Stimulated activated naive CD8-positive, alpha-beta T cell treated with anti-CD3 and anti-CD28 coated beads, Interleukin-15, Interleukin-2, amounts not matched to agents 100 U/mL and 50 U/mL, for 24 hours (primary cell): Measurements from ENCODE around the gene WWP2.
"Not testable (repeated sequence)": the region's sequence is repeated elsewhere in the genome, so short reads cannot be mapped to it uniquely, and the experiment has no call there.

Source experiments
- ATAC-seq: fragments of 150-1000 bp; cut with Tn5 transposase; one replicate; pipeline ENCODE4 v1.10.0; 2021
- DNase-seq: peaks from one replicate; pipeline ENCODE4 v3.0.0; 2021

WWP2 gene

DNA sequence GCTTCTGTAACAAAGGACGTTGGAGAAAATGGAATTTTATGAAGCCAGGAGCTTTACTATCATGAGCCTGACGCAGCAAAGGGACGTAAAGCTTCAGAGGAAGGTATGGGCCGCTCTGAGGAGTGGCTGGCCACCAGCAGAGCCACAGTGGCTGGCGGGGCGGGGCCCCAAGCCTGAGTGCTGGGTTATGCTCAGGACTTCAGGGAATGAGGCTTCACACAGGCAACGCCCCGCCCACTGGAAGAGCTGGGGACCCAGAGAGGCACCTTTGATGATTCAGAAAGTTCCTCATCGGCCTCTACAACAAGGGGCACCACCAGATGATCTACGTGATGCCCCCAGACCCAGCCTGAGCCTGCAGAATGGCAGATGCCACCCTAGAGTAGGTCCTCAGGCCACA, 16.2 kb upstream of the WWP2 start:
- no peak for ATAC-seq
- no peak for DNase-seq

DNA sequence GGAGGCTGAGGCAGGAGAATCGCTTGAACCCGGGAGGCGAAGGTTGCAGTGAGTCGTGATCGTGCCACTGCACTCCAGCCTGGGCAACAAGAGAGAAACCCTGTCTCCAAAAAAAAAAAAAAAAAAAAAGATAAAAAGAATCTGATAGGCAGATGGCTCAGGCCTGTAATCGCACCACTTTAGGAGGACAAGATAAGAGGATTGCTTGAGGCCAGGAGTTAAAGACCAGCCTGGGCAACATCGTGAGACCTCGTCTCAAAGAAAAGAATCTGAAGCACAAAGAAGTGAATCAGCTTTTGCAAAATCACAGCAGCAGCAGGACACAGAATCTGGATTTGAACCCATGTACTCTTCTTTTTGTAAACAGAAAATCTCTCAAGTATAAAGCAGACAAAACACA, 15.0 kb upstream of the WWP2 start:
- DNase-seq (no peak), ATAC-seq (no peak)

DNA sequence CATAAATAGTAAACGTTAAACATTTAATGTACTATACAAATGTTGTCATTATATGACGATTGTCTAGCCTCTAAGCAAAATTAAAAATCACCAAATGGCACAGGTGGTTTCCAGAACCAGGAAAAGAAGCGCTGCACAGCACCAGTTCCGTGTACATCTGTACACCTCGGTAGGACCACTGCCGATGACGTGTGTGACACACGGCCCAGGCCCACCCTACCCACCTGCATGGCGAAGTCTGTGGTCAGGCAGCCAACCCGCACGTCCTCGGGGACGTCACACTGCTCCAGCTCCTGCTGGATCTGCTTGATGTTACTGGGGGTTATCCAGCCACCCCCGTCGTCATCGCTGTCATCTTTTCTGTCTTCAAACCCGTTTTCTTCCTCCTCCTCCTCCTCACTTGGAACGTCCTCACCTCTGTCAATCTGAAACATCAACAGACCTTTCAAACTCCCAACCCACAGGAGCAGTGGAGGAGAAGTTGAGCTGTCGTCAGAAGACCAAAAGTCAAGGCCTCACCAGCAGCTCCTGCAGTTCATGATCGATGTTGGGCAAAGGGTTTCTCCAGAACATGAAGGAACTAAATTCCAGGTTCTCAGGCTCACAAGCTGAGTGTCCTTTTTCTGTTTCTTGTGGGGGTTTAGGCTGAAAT, 13.3 kb upstream of the WWP2 start:
- ATAC-seq = no peak
- DNase-seq = no peak

DNA sequence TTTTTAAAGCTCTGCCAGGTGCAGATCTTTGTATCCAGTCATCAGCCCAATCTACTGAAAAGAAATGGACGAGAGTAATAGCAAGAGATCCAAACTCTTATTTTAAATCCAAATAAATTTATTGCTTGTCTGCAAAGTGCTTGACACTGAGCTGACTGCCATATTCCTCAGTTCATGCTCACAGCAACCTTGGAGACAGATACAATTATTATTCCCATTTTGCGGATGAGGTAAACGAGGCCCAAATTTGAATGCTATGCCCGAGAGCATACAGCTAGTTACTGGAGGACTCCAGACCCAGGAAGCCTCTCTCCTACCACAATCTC, 8.0 kb upstream of the WWP2 start:
- ATAC-seq = no peak
- no peak for DNase-seq

DNA sequence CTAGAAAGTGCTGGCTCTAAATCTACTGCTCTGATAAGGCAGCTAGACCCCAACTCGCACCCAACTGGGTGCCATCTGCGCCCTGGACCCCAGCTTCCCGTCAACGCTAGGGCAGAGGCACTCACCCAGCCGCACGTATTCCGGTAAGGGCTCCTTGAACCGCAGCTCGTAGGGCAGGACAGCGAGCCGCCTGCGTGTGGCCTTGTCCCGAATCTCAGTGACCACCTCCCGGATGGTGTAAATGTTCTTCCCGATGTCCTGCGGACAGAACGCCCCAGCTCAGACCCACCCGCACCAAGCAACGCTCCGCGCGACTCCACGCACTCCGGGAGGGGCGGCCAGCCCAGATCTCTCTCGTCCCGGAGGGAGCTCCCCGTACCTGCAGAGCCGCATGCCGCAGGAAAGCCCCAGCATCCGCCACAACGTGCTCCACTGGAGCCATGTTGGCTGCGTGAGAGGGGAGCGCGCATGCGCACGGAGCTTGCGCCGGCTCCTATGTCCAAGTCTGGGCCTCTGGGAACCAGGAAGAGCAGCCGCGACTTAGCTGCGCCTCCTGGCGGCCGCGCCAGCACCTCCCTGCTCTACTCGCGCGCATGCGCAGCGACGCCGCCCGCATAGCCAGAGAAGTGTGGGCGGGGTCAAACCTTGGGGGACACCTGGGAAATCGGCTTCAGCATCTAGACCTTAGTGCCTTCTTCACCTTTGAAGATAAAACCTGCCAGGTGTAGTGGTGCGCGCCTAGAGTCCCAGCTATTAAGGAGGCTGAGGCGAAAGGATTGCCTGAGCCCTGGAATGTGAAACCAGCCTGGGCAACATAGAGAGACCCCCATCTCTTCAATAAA, 7.4 kb upstream of the WWP2 start, which contains the start of gene NOB1:
NOB1 (minus strand) TSS at position 458 of the 842 bp plus-strand sequence; CDS start at position 442, 16 bp downstream.
- DNase-seq (peak; percentile 97), ATAC-seq (peak; percentile 97)

DNA sequence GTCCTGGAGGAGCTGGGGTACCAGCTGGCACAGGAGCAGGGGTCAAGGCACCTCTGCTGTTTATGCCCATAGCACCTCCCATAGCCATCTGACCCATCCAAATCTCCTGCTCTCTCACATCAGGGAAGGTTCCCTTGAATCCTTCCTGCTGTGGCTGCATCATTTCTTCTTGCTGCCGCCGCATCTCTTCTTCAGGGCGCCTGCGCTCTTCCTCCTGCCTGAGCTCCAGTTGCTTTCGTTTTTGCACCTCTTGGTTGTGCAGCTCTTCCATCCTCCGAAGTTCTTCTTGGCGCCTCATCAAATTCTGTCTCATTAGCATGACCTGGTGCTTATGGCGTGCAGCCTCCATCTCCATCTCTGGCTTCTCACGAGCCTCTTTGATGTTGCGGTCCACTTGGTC, 5.4 kb upstream of the WWP2 start:
- ATAC-seq (no peak), DNase-seq (no peak)

DNA sequence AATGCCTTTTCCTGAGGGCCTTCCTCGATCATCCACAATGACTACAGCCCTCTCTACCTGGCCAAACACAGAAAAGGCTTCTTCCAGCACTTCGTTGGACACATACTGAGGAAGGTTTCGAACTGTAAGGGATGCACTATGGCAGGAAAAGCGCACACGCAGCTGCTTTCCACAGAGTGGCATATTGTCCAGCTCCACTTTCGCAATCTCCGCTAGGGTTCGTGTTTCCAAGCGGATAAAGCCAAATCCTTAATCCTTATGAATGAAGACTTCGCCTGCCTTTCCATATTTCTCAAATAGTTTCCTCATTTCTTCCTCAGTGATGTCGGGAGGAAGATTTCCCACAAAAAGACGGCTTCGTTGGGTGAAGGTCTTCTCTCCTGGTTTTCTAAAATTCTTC, 4.8 kb upstream of the WWP2 start:
- not testable (repeated sequence) for DNase-seq, ATAC-seq

DNA sequence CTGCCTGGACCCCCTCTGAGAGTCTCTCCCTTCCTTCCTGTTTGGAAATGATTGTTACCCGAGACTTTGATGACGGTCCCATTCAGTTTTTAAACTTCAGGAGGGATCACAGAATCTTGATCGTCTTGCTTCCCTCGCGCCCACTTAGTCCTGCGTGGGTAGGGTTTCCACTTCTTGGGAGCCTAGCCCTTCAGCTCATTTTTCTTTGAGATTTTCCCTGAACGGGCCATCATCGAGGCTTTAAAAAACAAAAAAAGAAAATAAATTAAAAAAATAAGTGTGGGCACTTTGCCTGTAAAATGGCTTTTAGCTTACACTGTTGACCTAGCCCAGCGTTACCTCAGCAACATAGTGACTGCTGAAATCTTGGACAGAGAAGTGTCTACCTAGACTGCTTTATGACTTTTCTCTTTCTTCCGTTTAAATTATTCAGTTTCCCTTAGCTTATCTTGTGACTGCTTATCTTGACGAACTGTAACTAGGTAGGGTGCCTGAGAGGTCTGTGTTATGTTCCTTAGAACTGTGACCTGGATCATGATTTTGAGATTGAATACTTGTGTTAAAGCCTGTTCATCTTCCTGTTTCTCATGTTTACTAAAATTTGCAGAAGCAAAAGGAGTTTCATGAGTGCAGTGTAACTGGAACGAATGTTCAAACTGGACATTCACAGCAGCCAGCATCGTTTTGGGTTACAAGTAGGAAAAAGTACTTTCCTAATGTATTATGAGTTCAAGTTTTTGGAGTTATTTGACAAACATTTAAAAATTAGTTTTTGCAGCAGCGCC, 874 bp downstream of the WWP2 start:
- ATAC-seq (peak; percentile 1), DNase-seq (no peak)

DNA sequence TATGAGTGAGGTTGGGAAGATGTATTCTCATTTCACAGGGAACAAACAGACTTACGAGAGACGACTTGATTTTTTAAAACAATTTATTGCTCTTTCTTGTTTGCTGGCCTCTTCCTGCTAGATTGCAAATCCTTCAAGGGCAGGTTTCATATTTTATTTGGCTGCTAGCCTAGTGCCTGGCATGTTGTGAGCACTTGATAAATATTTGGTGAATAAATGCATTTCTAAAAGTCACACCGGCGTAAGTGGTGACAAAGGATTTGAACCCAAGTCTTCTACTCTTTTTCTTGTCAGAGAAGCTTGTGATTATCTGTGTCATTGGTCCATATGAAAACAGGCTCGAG, 1.4 kb downstream of the WWP2 start:
- DNase-seq = no peak
- ATAC-seq = no peak

DNA sequence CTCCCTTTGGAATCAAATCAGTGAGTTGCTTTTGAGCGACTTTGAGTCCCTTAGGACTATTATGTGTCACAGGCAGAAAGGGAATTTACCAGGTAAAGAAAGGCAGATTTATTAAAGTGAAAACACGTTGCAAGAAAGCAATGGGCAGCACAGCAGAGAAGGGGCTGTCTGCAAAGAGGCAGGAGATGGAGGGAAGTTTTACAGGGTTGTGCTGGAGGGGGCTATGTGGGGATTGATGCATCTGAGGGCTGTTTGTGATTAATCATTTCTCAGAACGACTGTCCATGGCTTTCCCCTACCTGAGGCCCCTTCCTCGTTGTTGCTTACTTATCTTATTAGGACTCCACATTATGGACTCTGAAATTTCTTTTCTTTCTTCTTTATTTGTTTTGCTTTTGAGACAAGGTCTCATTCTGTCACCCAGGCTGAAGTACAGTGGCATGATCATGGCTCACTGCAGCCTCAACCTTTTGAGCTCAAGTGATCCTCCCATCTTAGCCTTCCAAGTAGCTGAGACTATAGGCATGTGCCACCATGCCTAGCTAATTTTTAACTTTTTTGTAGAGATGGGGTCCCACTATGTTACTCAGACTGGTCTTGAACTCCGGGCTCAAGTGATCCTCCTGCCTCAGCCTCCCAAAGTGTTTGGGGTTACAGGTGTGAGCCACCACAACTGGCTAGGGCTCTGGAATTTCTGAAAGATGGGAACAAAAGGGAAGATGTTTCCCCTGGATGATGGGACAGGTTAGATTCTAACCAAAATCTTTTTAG, 5.5 kb downstream of the WWP2 start:
- DNase-seq = no peak

DNA sequence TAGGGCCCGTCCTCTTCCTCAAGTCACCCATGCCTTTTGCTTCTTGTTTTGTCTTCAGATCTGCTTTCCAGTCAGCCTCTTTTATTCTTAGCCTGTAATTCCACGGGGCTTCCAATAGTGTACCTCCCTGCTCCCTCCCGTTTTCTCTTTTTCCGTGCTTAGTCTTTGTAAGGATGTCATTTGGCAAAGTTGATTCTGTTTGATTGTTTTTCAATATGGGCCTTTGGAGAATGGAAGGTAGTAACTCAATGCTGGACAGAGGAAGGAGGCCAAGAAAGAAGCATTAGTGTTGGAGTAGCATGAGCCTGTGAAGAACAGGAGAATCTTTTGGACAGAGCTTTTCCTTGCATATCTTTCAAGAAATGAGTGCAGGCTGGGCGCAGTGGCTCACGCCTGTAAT, 6.5 kb downstream of the WWP2 start:
- ATAC-seq (no peak), DNase-seq (no peak)

More for the DNA sequence above, 5.5 kb downstream of the WWP2 start:
- peak; percentile 47 for ATAC-seq

DNA sequence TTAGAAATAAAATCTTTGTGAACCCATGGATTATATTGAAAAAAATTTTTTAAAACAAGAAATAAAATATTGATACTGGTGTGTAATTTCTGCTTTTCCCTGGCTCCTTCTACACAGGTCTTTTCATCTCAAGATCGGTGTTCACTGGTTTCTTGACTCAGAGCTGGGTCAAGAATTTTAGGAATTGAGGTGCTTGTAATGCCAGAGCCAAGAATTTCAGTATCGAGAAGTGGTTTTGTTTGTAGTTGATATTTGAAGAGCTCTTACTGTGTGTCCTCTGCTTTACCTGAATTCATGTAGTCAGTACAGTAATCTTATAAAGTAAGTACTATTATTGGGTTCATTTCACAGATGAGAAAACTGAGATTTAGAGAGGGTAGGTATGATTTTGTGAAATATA, 7.3 kb downstream of the WWP2 start:
- ATAC-seq = no peak
- DNase-seq = no peak

DNA sequence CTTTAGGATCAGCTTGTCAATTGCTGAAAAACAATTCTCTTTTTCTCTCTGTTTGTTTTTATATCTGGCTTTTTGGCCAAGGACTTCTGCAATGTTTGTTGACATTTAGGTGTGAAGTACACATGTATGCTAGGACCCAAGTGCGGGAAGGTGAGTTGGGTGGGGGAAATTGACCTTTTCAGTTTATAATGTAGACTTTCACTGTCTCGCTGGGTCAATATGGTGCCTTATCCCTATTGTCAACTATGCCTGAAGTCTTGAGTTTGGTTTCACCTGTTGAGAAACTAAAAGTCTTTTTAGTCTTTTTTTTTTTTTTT, 9.5 kb downstream of the WWP2 start:
- ATAC-seq (no peak), DNase-seq (no peak)

DNA sequence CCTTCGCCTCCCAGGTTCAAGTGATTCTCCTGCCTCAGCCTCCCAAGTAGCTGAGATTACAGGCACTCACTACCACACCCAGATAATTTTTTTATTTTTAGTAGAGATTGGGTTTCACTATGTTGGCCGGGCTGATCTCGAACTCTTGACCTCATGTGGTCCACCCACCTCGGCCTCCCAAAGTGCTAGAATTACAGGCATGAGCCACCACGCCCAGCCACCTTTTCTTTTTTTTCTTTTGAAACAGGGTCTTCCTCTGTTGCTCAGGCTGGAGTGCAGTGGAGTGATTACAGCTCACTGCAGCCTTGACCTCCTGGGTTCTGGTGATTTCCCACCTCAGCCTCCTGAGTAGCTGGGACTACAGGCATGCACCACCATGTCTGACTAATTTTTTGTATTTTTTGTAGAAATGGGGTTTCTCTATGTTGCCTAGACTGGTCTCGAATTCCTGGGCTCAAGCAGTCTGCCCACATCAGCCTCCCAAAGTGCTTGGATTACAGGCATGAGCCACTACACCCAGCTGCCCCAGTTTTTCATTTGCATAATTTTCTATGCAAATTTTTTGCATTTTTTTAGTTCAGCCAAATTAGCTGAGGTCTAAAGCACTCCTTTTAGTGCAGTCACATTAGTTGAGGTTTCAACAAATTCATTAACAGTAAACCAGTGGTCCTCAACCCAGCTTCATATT, 11.3 kb downstream of the WWP2 start:
- DNase-seq (no peak), ATAC-seq (no peak)

DNA sequence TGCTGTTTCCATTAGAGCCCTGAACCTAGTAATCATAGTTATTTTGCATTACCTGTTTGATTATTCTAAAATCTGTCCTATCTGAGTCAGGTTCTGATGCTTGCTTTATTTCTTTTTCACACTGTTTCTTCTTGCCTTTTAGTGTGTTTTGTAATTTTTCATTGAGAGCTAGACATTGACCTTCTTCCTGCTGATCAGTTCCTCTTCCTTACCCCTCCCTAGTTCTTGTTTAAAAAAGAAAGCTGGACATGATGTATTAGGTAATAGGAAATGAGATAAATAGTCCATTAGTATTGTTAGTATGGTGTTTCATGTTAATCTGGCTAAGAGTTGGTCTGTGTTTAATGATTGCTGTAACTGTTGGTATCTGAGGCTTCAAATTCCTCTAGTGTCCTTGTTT, 13.4 kb downstream of the WWP2 start:
- ATAC-seq (no peak), DNase-seq (no peak)

DNA sequence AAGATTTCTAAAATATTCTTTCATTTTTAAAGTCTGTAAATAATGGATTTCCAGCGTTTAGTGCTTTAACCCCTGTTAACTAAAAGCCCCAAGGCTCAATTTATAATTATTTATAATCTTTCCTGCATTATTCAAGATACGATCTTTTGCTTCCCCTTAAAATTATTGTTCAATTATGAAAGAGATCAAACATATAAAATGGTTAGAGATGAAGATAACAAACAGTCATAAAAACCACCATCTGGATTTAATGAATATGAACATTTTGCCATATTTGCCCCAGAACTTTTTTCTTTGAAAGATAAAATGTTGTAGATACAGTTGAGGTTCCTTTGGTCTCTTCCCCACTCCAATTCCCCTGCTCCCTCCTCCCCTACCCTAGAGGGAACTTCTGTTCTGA, 17.6 kb downstream of the WWP2 start:
- DNase-seq = no peak
- ATAC-seq = no peak

DNA sequence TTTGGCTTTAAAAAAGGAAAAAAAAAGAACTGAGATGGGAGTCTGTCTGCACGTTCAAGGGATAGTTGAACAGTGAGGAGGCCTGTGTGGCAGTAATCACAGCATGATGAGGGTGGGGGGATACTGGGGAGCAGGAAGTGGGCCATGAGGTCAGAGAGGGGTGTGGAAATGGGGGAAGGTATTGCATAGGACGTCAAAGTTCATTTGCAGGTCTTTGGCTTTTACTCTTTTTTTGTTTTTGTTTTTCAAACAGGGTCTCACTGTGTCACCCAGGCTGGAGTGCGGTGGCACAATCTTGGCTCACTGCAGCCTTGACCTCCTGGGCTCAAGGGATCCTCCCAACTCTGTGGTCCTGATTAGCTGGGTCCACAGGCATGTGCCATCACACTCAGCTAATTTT, 19.0 kb downstream of the WWP2 start:
- ATAC-seq = no peak

DNA sequence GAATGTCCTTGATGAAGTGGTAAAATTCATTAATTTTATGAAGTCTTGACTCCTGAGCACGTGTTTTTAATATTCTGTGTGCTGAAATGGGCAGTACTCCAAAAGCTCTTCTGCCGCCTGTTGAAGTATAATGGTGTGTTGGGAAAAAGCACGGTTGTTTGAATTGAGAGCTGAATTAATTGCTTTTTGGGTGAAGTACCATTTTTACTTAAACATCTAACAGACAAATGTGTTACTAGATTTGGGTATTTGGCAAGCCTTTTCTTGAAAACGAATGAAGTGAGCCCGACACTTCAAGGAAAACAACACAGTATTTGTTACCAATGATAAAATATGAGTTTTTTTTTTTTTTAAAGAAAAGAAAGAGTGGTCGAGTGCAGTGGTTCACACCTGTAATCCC, 22.5 kb downstream of the WWP2 start:
- ATAC-seq = no peak
- no peak for DNase-seq

More for the DNA sequence above, 19.0 kb downstream of the WWP2 start:
- DNase-seq = no peak

DNA sequence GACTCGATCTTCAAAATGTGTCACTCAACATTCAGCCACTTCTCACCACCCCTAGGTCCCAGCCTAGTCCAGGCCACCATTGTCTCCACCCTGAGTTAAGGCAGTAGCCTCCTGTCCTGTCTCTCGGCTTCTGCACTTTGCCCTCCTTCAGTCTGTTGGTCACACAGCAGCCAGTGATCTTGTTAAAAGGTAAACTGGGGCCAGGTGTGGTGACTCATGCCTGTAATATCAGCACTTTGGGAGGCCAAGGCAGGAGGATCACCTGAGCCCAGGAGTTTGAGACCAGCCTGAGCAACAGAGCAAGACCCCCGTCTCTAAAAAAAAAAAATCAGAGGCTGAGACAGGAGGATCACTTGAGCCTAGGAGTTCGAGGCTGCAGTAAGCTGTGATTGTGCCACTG, 25.8 kb downstream of the WWP2 start:
- DNase-seq = no peak
- no peak for ATAC-seq

DNA sequence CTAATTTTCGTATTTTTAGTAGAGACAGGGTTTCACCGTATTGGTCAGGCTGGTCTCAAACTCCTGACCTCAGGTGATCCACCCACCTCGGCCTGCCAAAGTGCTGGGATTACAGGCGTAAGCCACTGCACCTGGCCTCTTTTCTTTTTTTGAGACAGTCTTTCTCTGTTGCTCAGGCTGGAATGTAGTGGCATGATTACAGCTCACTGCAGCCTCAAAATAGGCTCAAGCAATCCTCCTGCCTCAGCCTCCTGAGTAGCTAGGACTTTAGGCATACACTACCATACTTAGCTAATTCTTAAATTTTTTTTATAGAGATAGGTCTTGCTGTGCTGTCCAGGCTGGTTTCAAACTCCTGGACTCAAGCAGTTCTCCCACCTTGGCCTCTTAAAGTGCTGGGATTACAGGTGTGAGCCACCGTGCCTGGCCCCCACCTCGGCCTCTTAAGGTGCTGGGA, 29.3 kb downstream of the WWP2 start:
- ATAC-seq, DNase-seq: not testable (repeated sequence)

DNA sequence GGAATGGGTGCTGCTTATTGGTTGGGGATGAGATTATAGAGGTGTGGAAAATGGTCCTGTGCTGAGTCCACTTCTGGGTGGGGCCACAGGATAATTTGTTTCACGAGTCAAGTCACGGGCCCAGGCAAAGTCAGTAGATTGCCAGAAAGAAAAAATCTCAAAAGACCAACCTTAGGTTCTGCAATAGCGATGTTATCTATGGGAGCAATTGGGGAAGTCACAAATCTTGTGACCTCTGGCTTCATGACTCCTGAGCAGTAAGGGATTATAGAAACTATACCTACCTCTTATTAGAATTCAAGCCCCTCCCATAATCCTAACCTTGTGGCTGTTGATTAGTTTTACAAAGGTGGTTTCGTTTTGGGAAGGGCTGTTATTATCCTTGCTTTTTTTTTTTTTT, 31.4 kb downstream of the WWP2 start:
- ATAC-seq = no peak
- DNase-seq = no peak

DNA sequence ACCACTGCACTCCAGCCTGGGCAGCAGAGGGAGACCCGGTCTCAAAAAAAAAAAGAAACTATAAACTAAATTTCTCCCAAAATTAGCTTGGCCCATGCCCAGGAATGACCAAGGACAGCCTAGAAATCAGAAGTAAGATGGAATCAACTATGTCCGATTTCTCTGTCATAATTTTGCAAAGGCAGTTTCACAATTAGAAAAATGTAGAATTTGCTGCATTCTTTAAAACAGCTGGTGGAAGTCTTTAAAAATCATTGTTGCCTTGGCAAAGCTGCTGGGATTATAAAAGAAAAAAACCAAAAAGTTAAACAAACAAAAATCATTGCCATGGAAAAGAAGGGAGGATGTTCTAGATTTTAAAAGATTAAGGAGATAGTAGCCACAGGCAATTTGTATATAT, 32.4 kb downstream of the WWP2 start:
- DNase-seq (no peak), ATAC-seq (no peak)
